ENCODE results near the gene ZCCHC24. TPM values are rescaled to one million over a fixed set of nuclear protein-coding genes. Genes with fewer than 3 reads are reported as not detected.

Gene ZCCHC24
- polyA plus RNA-seq, 3 donors: 3.9 to 5.0 (median 4.0) TPM

DNA sequence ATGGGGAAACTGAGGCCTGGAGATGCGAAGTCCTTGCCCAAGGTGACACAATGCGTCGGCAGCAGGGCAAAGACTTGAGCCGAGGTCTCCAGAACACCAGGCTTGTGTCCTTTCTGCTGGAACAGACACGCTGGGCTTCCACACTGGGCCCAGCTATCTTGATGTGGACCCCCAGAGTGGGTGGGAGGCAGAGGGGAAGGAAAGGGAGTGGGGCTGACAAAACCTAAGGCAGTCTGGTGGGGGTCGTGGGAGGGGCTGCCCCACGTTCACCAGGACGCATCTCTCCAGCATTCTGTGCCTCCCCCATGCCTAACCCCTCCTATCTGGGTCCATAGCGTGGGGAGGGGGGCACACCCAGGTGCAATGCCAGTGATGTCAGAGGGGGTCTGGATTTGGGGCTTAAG lies 60.0 kb downstream of the ZCCHC24 start:
- Histone ChIP-seq H4K20me1 (ENCODE audit: insufficient read depth, low read length) (no peaks in the 10 kb centered on the region), H2AFZ (ENCODE audit: insufficient read depth, low read depth, low read length, poor library complexity, severe bottlenecking) (no peak overlapping the region), H3K9me3 (replicated peaks in 1 of 2; ENCODE audit: control insufficient read depth in 1 of 2, insufficient read depth in 1 of 2, low read length in 2 of 2) (no peaks in the 10 kb centered on the region), H3K79me2 (ENCODE audit: insufficient read depth, low read length) (no peaks in the 10 kb centered on the region), H3K9ac (ENCODE audit: insufficient read depth, low read length, poor library complexity, severe bottlenecking) (no peak overlapping the region), H3K36me3 (replicated peaks in 1 of 2; ENCODE audit: control insufficient read depth in 1 of 2, insufficient read depth in 2 of 2, low read length in 2 of 2) (peaks cover 5 to 42% of the 10 kb centered on the region in 2 donors), H3K4me2 (replicated peaks; ENCODE audit: extremely low read depth, low read length, poor library complexity, severe bottlenecking) (no peak overlapping the region), H3K4me3 (replicated peaks in 1 of 3; ENCODE audit: low read depth in 2 of 3, low read length in 3 of 3) (no peak overlapping the region), H3K27me3 (ENCODE audit: control insufficient read depth in 2 of 2, insufficient read depth in 2 of 2, low read length in 2 of 2) (no peaks in the 10 kb centered on the region), H3K4me1 (ENCODE audit: control insufficient read depth in 1 of 2, insufficient read depth in 2 of 2, low read length in 2 of 2) (peaks cover under 1 to 6% of the 10 kb centered on the region in 2 donors), H3K27ac (ENCODE audit: low read depth in 1 of 2, low read length in 2 of 2) (no peak overlapping the region)
- DNase-seq: no peak
- TF ChIP-seq, protein P1, sequence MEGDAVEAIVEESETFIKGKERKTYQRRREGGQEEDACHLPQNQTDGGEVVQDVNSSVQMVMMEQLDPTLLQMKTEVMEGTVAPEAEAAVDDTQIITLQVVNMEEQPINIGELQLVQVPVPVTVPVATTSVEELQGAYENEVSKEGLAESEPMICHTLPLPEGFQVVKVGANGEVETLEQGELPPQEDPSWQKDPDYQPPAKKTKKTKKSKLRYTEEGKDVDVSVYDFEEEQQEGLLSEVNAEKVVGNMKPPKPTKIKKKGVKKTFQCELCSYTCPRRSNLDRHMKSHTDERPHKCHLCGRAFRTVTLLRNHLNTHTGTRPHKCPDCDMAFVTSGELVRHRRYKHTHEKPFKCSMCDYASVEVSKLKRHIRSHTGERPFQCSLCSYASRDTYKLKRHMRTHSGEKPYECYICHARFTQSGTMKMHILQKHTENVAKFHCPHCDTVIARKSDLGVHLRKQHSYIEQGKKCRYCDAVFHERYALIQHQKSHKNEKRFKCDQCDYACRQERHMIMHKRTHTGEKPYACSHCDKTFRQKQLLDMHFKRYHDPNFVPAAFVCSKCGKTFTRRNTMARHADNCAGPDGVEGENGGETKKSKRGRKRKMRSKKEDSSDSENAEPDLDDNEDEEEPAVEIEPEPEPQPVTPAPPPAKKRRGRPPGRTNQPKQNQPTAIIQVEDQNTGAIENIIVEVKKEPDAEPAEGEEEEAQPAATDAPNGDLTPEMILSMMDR (IDR thresholded peaks at IDR 0.05): no peak
- no peak overlapping the region for H3K4me3 Mint-ChIP-seq
- no peak overlapping the region for H3K27ac Mint-ChIP-seq
- H3K9me3 Mint-ChIP-seq: no peaks in the 10 kb centered on the region
- peaks cover 51 to 55% of the 10 kb centered on the region in 2 donors for H3K36me3 Mint-ChIP-seq
- 96% methylated on average over 5 of the region's 9 CpGs for WGBS (ENCODE audit: insufficient coverage)
- H3K27me3 Mint-ChIP-seq (ENCODE audit: low read depth in 3 of 3): peaks cover 1 to 5% (median 2%) of the 10 kb centered on the region in 3 donors
- H3K4me1 Mint-ChIP-seq: peaks cover under 1% of the 10 kb centered on the region
- intact Hi-C loops (cut with micrococcal nuclease): no loop called here

DNA sequence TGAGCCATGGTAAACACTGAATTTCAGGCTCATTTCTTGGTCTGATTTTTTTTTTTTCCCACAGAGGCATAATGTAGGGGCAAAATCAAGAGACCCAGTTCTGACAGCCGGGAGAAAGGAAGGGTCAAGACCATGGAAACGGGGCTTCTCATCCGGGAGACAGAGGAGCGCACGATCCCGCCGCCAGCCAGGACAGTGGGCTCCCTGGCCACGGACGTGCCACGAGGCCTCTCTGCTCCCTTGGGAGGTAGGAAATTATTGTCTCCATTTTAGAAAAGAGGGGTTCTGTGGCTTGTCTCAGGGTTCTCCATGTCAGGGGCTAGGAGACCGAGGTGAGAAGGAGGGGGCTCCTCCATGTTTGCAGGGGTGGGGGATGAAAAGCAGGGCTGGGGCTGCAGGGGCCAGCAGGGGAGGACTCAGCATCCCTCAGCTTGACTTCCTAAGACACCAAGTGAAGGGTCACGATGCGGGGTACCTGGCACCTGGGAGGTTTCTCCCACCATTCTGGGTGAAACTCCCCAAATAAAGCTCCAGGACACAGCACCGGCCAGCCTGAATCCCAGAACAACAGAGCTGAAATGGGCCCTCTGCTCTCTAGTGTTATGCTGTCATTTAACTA lies 60.5 kb downstream of the ZCCHC24 start:
- peaks cover 46 to 51% of the 10 kb centered on the region in 2 donors for H3K36me3 Mint-ChIP-seq
- H3K27ac ChIP-seq (ENCODE audit: low read depth in 1 of 2, low read length in 2 of 2): no peak overlapping the region
- no peaks in the 10 kb centered on the region for H3K79me2 ChIP-seq (ENCODE audit: insufficient read depth, low read length)
- H3K27me3 Mint-ChIP-seq (ENCODE audit: low read depth in 3 of 3): peaks cover 1 to 6% (median 2%) of the 10 kb centered on the region in 3 donors
- H3K9ac ChIP-seq (ENCODE audit: insufficient read depth, low read length, poor library complexity, severe bottlenecking): no peak overlapping the region
- intact Hi-C loops (cut with micrococcal nuclease): no loop called here
- H3K27ac Mint-ChIP-seq: no peak overlapping the region
- no peak overlapping the region for H3K4me3 ChIP-seq (replicated peaks in 1 of 3; ENCODE audit: low read depth in 2 of 3, low read length in 3 of 3)
- peaks cover 5 to 37% of the 10 kb centered on the region in 2 donors for H3K36me3 ChIP-seq (replicated peaks in 1 of 2; ENCODE audit: control insufficient read depth in 1 of 2, insufficient read depth in 2 of 2, low read length in 2 of 2)
- no peak overlapping the region for H3K4me3 Mint-ChIP-seq
- H4K20me1 ChIP-seq (ENCODE audit: insufficient read depth, low read length): no peaks in the 10 kb centered on the region
- TF ChIP-seq, protein P1 (IDR thresholded peaks at IDR 0.05): no peak
- H3K4me1 ChIP-seq (ENCODE audit: control insufficient read depth in 1 of 2, insufficient read depth in 2 of 2, low read length in 2 of 2): peaks cover 0 to 4% of the 10 kb centered on the region in 2 donors
- 100% methylated on average over 9 of the region's 14 CpGs for WGBS (ENCODE audit: insufficient coverage)
- H3K9me3 ChIP-seq (replicated peaks in 1 of 2; ENCODE audit: control insufficient read depth in 1 of 2, insufficient read depth in 1 of 2, low read length in 2 of 2): no peaks in the 10 kb centered on the region
- no peak for DNase-seq
- no peak overlapping the region for H2AFZ ChIP-seq (ENCODE audit: insufficient read depth, low read depth, low read length, poor library complexity, severe bottlenecking)
- H3K9me3 Mint-ChIP-seq: no peaks in the 10 kb centered on the region
- no peak overlapping the region for H3K4me2 ChIP-seq (replicated peaks; ENCODE audit: extremely low read depth, low read length, poor library complexity, severe bottlenecking)
- no peaks in the 10 kb centered on the region for H3K27me3 ChIP-seq (ENCODE audit: control insufficient read depth in 2 of 2, insufficient read depth in 2 of 2, low read length in 2 of 2)
- no peaks in the 10 kb centered on the region for H3K4me1 Mint-ChIP-seq

Data from CD14-positive monocyte (primary cell).